ENCODE results near the gene TYSND1.

DNA sequence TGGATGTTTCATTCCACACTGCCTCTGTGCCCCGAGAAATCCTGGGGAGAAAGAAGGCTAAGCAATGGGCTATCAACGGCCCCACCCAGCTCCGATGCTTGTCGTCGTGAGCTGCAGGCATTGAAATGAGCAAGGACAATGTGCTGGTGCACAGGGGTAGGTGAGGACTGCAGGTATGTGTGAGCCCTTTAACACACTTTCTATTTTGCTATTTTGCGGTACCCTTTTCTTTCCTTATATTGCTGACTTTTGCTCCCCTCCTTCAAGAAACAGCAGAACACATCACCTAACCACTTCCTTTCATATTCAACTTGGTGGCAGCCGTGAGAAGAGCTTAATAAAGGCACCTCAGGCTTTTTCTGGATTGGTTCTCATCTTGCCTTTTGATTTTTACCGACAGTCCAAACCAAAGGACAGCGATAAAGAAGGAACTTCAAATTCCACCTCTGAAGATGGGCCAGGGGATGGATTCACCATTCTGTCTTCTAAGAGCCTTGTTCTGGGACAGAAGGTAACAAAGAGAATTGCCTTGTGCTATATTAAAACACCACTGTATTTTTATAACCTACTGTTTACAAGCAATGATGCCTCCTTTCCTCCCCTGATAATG, 53.1 kb downstream of the TYSND1 start:
- no peak for TF ChIP-seq YY1 (IDR thresholded peaks at IDR 0.05; ENCODE audit: insufficient read depth, insufficient read length)
- TF ChIP-seq ZNF274 (IDR thresholded peaks at IDR 0.05; ENCODE audit: low read depth, low read length): no peak
- no peak for TF ChIP-seq SUZ12 (IDR thresholded peaks at IDR 0.05; ENCODE audit: extremely low read depth, insufficient read depth, insufficient read length)
